ENCODE results near the gene SMURF2.
A peak's percentile ranks its signal among the peaks of the same experiment; 100 is the strongest.
"Not testable (repeated sequence)": the region's sequence is repeated elsewhere in the genome, so short reads cannot be mapped to it uniquely, and the experiment has no call there.

The SMURF2 gene

DNA sequence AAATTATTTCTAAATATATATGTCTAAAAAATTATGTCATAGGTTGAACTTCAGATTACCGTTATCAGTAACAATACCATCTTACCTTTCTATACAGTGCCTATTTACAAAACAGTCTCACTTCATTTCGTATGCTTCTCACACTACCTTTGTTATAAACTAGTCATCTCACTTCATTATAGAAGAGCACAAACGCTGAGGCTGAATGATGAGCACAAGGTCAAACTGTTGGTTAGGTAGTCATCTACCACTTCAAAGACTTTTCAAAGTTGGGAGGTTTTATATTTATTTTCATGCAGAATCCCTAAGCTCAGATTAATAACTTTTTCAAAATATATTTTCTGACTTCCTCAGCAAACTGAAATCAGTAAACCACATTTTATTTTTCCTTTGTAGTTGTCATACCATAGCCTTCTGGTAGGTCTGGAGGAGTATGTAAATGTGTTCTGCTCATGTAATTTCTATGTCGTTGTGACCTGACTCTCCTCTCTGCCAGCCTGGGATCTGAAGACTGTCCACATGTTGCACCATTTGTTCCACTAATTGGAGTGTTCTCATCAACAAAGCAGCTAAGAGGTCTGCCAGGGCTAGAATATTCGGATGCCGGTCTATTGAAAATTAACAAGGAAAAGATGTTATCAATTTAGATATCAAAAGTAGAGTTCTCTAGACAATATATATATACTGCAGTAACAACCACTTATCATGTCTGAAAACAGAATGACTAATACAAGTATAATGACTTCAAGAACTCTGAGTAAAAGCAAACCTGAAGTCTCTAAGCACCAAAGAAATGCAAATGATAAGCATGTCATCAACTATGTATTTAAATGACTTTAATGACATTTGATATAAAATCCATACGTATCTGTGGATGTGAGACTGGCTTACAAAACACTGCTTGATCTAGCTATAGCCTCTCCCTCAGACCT is 81.5 kb downstream of the SMURF2 start:
- in situ Hi-C loops (cut with HindIII; ENCODE audit: low pct_unique_long_range_greater_than_20kb, low sequenced_read_pairs) = no loop called here
- DNase-seq (ENCODE audit: low read depth in 1 of 2, low spot score in 1 of 2) = no peak
- TF ChIP-seq JUND (IDR thresholded peaks at IDR 0.05; ENCODE audit: low read depth) = no peak

- DNase-seq (ENCODE audit: low read depth in 1 of 2, low spot score in 1 of 2) = no peak
- in situ Hi-C loops (cut with HindIII; ENCODE audit: low pct_unique_long_range_greater_than_20kb, low sequenced_read_pairs) = no loop called here
- TF ChIP-seq JUND (IDR thresholded peaks at IDR 0.05; ENCODE audit: low read depth) = no peak
Measured at GRCh38 chr17:64579917-64580316, 82.2 kb downstream of the SMURF2 start.

DNA sequence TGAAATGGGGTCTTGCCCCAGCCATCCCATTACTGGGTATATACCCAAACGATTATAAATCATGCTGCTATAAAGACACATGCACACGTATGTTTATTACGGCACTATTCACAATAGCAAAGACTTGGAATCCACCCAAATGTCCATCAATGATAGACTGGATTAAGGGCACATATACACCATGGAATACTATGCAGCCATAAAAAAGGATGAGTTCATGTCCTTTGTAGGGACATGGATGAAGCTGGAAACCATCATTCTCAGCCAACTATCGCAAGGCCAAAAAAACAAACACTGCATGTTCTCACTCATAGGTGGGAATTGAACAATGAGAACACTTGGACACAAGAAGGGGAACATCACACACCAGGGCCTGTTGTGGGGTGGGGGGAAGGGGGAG is 85.1 kb downstream of the SMURF2 start:
- in situ Hi-C loops (cut with HindIII; ENCODE audit: low pct_unique_long_range_greater_than_20kb, low sequenced_read_pairs); DNase-seq (ENCODE audit: low read depth in 1 of 2, low spot score in 1 of 2): not testable (repeated sequence)

- in situ Hi-C loops (cut with HindIII; ENCODE audit: low pct_unique_long_range_greater_than_20kb, low sequenced_read_pairs) = no loop called here
Measured at GRCh38 chr17:64575431-64575830, 86.7 kb downstream of the SMURF2 start.

GRCh38 chr17:64574646-64575045 is 87.5 kb downstream of the SMURF2 start:
- in situ Hi-C loops (cut with HindIII; ENCODE audit: low pct_unique_long_range_greater_than_20kb, low sequenced_read_pairs) = no loop called here
- no peak for DNase-seq (ENCODE audit: low read depth in 1 of 2, low spot score in 1 of 2)
- no peak for TF ChIP-seq JUND (IDR thresholded peaks at IDR 0.05; ENCODE audit: low read depth)

More at GRCh38 chr17:64575431-64575830, 86.7 kb downstream of the SMURF2 start:
- no peak for DNase-seq (ENCODE audit: low read depth in 1 of 2, low spot score in 1 of 2)
- no peak for TF ChIP-seq JUND (IDR thresholded peaks at IDR 0.05; ENCODE audit: low read depth)

GRCh38 chr17:64573214-64573613 is 88.9 kb downstream of the SMURF2 start:
- in situ Hi-C loops (cut with HindIII; ENCODE audit: low pct_unique_long_range_greater_than_20kb, low sequenced_read_pairs) = no loop called here
- no peak for TF ChIP-seq JUND (IDR thresholded peaks at IDR 0.05; ENCODE audit: low read depth)
- DNase-seq (ENCODE audit: low read depth in 1 of 2, low spot score in 1 of 2) = no peak

- no peak for TF ChIP-seq JUND (IDR thresholded peaks at IDR 0.05; ENCODE audit: low read depth)
- peak in 1 of 2 experiments; percentile 54 for DNase-seq (ENCODE audit: low read depth in 1 of 2, low spot score in 1 of 2)
- in situ Hi-C loops (cut with HindIII; ENCODE audit: low pct_unique_long_range_greater_than_20kb, low sequenced_read_pairs) = no loop called here
Measured at GRCh38 chr17:64572682-64573154, 89.4 kb downstream of the SMURF2 start.

DNA sequence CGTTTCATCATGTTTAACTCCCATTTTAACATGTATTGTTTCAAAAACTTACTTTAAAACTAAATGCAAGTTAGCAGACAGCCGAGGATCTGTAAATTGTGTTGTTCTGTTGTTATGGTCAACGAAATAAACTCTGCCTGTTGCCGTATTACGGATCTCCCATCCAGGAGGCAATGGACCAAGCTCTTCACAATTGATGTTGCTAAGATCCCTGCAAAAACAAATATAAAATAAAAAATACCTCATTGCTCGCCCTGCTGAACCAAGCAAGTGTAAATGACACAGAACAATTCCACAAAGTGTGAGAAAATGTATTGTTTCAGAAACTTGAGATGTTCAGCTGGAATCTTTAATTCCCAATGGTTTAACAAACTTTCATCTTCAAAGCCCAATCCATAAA is 90.4 kb downstream of the SMURF2 start:
- in situ Hi-C loops (cut with HindIII; ENCODE audit: low pct_unique_long_range_greater_than_20kb, low sequenced_read_pairs) = no loop called here
- no peak for DNase-seq (ENCODE audit: low read depth in 1 of 2, low spot score in 1 of 2)

GRCh38 chr17:64565563-64565962 is 96.5 kb downstream of the SMURF2 start:
- in situ Hi-C loops (cut with HindIII; ENCODE audit: low pct_unique_long_range_greater_than_20kb, low sequenced_read_pairs) = no loop called here
- no peak for TF ChIP-seq JUND (IDR thresholded peaks at IDR 0.05; ENCODE audit: low read depth)
- DNase-seq (ENCODE audit: low read depth in 1 of 2, low spot score in 1 of 2) = no peak

More for the DNA sequence above, 90.4 kb downstream of the SMURF2 start:
- TF ChIP-seq JUND (IDR thresholded peaks at IDR 0.05; ENCODE audit: low read depth) = no peak

DNA sequence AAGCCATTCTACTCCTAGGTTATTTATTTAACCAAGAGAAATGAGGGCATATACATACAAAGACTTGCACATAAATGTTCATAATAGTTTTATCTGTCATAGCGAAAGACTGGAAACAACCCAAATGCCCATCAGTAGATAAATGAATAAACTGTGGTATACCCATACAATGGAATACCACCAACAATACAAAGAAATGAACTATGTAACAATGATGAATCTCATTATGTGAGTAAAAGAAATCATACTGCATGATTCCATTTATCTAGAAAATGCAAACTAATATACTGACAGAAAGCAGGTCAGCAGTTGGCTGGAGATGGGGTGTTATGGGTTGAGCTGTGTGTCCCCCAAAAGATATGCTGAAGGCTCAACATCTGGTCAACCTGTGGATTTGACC is 98.0 kb downstream of the SMURF2 start:
- DNase-seq (ENCODE audit: low read depth in 1 of 2, low spot score in 1 of 2) = no peak
- TF ChIP-seq JUND (IDR thresholded peaks at IDR 0.05; ENCODE audit: low read depth) = no peak
- in situ Hi-C loops (cut with HindIII; ENCODE audit: low pct_unique_long_range_greater_than_20kb, low sequenced_read_pairs) = no loop called here

GRCh38 chr17:64555281-64555680 is 106.8 kb downstream of the SMURF2 start:
- no peak for TF ChIP-seq JUND (IDR thresholded peaks at IDR 0.05; ENCODE audit: low read depth)
- DNase-seq (ENCODE audit: low read depth in 1 of 2, low spot score in 1 of 2) = no peak
- in situ Hi-C loops (cut with HindIII; ENCODE audit: low pct_unique_long_range_greater_than_20kb, low sequenced_read_pairs) = no loop called here

- in situ Hi-C loops (cut with HindIII; ENCODE audit: low pct_unique_long_range_greater_than_20kb, low sequenced_read_pairs) = no loop called here
- no peak for DNase-seq (ENCODE audit: low read depth in 1 of 2, low spot score in 1 of 2)
- no peak for TF ChIP-seq JUND (IDR thresholded peaks at IDR 0.05; ENCODE audit: low read depth)
Measured at GRCh38 chr17:64554028-64554637, 108.0 kb downstream of the SMURF2 start.

GRCh38 chr17:64551461-64551860 is 110.6 kb downstream of the SMURF2 start:
- TF ChIP-seq JUND (IDR thresholded peaks at IDR 0.05; ENCODE audit: low read depth) = no peak
- in situ Hi-C loops (cut with HindIII; ENCODE audit: low pct_unique_long_range_greater_than_20kb, low sequenced_read_pairs) = no loop called here
- DNase-seq (ENCODE audit: low read depth in 1 of 2, low spot score in 1 of 2) = no peak

All from T47D (cell line).